HEK293T (cell line): ENCODE data around the gene BANK1.

Source experiments
- CTCF ChIA-PET: fragments of 350-600 bp; formaldehyde crosslinking; extraction: SDS; loops from one replicate; lab custom pipeline; 2021; ENCODE audit warnings: antibody characterized with exemption, inconsistent platforms; lab: Yijun Ruan, JAX
- POLR2A ChIA-PET: fragments of 350-600 bp; formaldehyde crosslinking; extraction: SDS; loops from one replicate; lab custom pipeline; 2020; ENCODE audit warnings: antibody characterized with exemption, inconsistent platforms; lab: Yijun Ruan, JAX
- DNase-seq: peaks from one replicate; pipeline ENCODE4 v3.0.0; 2012; ENCODE audit warnings: mixed read lengths; ENCODE audit errors: extremely low spot score
- ARNT ChIP-seq: fragments of 450-650 bp; IDR thresholded peaks from 2 replicates; pipeline ENCODE4 v1.6.1; 2017; ENCODE audit warnings: mild to moderate bottlenecking
- BHLHE40 ChIP-seq: fragments of 450-650 bp; IDR thresholded peaks from 2 replicates; pipeline ENCODE4 v1.6.1; 2016; ENCODE audit warnings: mild to moderate bottlenecking, moderate library complexity, borderline replicate concordance
- CTBP1 ChIP-seq: fragments of 450-650 bp; IDR thresholded peaks from 2 replicates; pipeline ENCODE4 v1.6.1; 2016; ENCODE audit warnings: borderline replicate concordance
- ELF4 ChIP-seq: fragments of 450-650 bp; IDR thresholded peaks from 2 replicates; pipeline ENCODE4 v1.6.1; 2017; ENCODE audit warnings: antibody characterized with exemption
- FOXA1 ChIP-seq: fragments of 450-650 bp; IDR thresholded peaks from 2 replicates; pipeline ENCODE4 v1.6.1; 2016; ENCODE audit warnings: mild to moderate bottlenecking
- FOXK2 ChIP-seq: fragments of 450-650 bp; IDR thresholded peaks from 2 replicates; pipeline ENCODE4 v1.6.1; 2016; ENCODE audit warnings: mild to moderate bottlenecking
- FOXM1 ChIP-seq: fragments of 450-650 bp; IDR thresholded peaks from 2 replicates; pipeline ENCODE4 v1.6.1; 2017; ENCODE audit warnings: mild to moderate bottlenecking, borderline replicate concordance
- HDGF ChIP-seq: fragments of 450-650 bp; IDR thresholded peaks from 2 replicates; pipeline ENCODE4 v1.6.1; 2017; ENCODE audit warnings: antibody characterized with exemption, borderline replicate concordance
- L3MBTL2 ChIP-seq: fragments of 450-650 bp; conservative IDR thresholded peaks from 2 replicates; pipeline ENCODE4 v1.6.1; 2016; ENCODE audit warnings: mild to moderate bottlenecking
- LEF1 ChIP-seq: fragments of 450-650 bp; IDR thresholded peaks from 2 replicates; pipeline ENCODE4 v1.6.1; 2017; ENCODE audit warnings: mild to moderate bottlenecking, borderline replicate concordance
- NFRKB ChIP-seq: fragments of 450-650 bp; IDR thresholded peaks from 2 replicates; pipeline ENCODE4 v1.6.1; 2016; ENCODE audit warnings: mild to moderate bottlenecking, moderate library complexity
- SP1 ChIP-seq: fragments of 450-650 bp; IDR thresholded peaks from 2 replicates; pipeline ENCODE4 v1.6.1; 2017
- SUZ12 ChIP-seq: fragments of 450-650 bp; IDR thresholded peaks from 2 replicates; pipeline ENCODE4 v1.6.1; 2016; ENCODE audit warnings: mild to moderate bottlenecking
- TARDBP ChIP-seq: fragments of 450-650 bp; IDR thresholded peaks from 2 replicates; pipeline ENCODE4 v1.6.1; 2016
- ZNF384 ChIP-seq: fragments of 450-650 bp; IDR thresholded peaks from 2 replicates; pipeline ENCODE4 v1.6.1; 2016
- TF ChIP-seq, protein P1 (sequence below): fragments of 450-650 bp; IDR thresholded peaks from 2 replicates; pipeline ENCODE4 v1.6.1; 2016

The BANK1 gene

DNA sequence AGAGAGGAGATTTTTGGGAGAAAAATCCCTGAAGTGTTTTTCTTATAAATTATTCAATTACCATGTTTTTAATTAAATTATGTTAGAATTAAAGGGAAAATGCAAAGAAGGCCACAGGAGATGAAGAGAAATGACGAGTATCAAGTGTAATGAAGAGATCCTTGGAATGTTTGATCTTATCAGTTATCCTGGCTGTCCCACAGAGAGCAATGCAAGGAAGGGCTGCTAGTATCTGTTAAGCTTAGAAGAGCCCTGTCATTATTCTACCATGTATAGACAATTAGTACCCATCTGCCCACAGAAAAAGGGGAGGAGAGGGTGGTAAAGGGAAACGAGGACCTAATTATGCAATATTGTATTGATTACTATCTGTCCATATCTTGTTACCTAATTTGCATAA is 257.1 kb downstream of the BANK1 start:
- ChIA-PET CTCF (no interaction called here), POLR2A (no interaction called here)
- TF ChIP-seq CTBP1, result no peak
- no peak for TF ChIP-seq HDGF
- TF ChIP-seq FOXK2, result no peak
- TF ChIP-seq ZNF384, result no peak
- no peak for TF ChIP-seq TARDBP
- TF ChIP-seq L3MBTL2, result no peak
- TF ChIP-seq BHLHE40, result no peak
- TF ChIP-seq NFRKB, result no peak
- TF ChIP-seq FOXM1, result no peak
- TF ChIP-seq ARNT, result no peak
- TF ChIP-seq SP1, result no peak
- TF ChIP-seq, protein P1, sequence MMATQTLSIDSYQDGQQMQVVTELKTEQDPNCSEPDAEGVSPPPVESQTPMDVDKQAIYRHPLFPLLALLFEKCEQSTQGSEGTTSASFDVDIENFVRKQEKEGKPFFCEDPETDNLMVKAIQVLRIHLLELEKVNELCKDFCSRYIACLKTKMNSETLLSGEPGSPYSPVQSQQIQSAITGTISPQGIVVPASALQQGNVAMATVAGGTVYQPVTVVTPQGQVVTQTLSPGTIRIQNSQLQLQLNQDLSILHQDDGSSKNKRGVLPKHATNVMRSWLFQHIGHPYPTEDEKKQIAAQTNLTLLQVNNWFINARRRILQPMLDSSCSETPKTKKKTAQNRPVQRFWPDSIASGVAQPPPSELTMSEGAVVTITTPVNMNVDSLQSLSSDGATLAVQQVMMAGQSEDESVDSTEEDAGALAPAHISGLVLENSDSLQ, result no peak
- no peak for TF ChIP-seq SUZ12
- TF ChIP-seq ELF4, result no peak
- TF ChIP-seq LEF1, result no peak
- no peak for TF ChIP-seq FOXA1
- no peak for DNase-seq

DNA sequence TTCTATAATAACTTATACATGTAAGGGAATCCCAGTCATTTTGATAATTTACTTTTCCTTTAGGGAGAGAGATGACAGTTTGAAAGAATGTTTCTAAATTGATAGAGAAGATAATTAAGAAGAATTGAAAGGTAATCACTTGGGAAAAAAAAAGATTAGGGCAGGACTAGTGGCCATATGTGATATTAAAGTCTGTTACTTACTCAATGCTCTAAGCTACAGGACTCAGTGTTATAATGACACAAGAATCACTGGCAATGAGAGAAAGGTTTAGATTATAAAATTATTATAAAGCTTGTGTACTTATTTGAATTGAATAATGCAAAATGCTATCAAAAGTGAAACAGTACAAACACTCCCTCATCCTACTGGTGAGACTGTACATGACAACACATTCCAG is 265.3 kb downstream of the BANK1 start:
- CTCF ChIA-PET, result no interaction called here
- no peak for DNase-seq
- TF ChIP-seq ARNT (no peak), FOXA1 (no peak), CTBP1 (no peak), SP1 (no peak), FOXK2 (no peak), ZNF384 (no peak), HDGF (no peak), L3MBTL2 (no peak), LEF1 (no peak), FOXM1 (no peak), NFRKB (no peak), ELF4 (no peak), SUZ12 (no peak), TARDBP (no peak), BHLHE40 (no peak)
- TF ChIP-seq, protein P1, result no peak
- POLR2A ChIA-PET, result no interaction called here

DNA sequence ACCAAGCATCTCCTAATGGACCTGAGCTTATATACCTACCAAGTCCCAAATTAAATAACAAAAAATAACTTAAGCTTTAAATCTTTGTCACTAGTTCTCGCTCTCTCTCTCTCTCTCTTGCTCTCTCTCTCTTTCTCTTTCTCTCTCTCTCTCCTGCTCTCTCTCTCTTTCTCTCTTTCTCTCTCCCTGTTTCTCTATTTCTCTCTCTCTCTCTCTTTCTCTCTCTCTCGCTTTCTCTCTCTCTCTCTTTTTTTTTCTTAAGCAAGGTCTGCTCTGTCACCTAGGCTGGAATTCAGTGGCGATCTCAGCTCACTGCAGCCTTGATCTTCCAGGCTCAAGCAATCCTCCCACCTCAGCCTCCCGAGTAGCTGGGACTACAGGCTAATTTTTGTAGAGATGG is 266.6 kb downstream of the BANK1 start:
- CTCF ChIA-PET, result no interaction called here
- no peak for TF ChIP-seq FOXM1
- no peak for TF ChIP-seq BHLHE40
- TF ChIP-seq NFRKB, result no peak
- no peak for TF ChIP-seq SP1
- no peak for TF ChIP-seq HDGF
- no peak for TF ChIP-seq LEF1
- no peak for TF ChIP-seq SUZ12
- TF ChIP-seq, protein P1, result no peak
- POLR2A ChIA-PET, result no interaction called here
- no peak for DNase-seq

DNA sequence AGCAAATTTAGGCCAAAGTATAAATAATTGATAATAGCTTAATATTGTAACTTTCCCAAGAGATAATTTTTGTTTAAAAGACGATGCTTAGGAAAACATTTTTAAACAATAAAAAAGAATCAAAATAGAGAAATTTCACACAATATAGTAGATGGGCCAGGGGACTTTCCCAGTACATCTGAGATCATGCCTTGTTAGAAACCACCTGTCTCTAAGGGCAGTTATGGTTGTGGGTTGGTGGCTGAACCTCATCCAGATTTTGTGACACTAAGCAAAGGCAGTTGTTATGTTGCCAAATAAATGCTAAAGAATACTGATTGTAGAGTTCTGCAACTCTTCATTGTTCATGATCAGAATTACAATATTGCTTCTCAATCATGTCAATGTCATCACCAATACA is 270.6 kb downstream of the BANK1 start:
- ChIA-PET CTCF (no interaction called here), POLR2A (no interaction called here)
- TF ChIP-seq BHLHE40 (no peak), L3MBTL2 (no peak), LEF1 (no peak), ELF4 (no peak), FOXA1 (no peak), FOXM1 (no peak), ARNT (no peak), ZNF384 (no peak), FOXK2 (no peak), SP1 (no peak), CTBP1 (no peak), HDGF (no peak), SUZ12 (no peak), TARDBP (no peak), NFRKB (no peak)
- TF ChIP-seq, protein P1, result no peak
- no peak for DNase-seq

DNA sequence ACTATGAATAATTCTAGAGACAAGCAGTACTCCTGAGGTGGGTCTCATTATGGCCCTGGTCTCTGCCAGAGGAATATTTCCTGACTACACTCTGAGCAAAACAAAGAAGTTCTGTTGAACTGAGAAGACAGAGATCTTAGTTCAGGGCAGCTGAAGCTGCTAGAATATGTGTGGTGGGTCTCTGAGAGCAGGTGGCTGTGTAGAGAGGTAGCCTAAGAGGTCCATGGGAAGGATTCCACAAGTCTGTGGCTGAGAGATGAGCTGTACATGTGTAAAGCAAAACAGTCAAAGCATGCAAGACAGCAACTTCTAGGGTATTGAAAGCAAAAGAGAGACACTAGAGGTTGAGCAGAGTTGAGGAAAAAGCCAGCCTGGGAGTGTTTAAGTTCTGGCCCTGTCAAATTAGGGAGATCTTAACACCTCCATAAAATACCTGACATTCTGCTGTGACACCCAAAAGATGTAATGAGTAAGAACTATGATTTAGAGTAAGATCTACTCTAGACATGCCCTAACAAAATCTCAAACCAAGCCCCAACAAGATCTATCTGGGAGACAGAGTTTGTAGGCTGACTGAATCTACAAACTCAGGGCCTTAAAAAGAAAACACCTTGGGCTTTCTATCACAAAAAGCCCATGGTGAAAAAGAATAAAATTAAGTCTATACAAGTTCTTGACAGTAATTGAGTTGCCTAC is 274.4 kb downstream of the BANK1 start:
- no peak for DNase-seq
- TF ChIP-seq BHLHE40 (no peak), FOXK2 (no peak), ZNF384 (no peak), CTBP1 (no peak), L3MBTL2 (no peak), LEF1 (no peak), HDGF (no peak), SP1 (no peak), SUZ12 (no peak), ELF4 (no peak)
- ChIA-PET POLR2A (no interaction called here), CTCF (no interaction called here)
